HTERT RPE-1 (cell line): ENCODE data around the gene VGLL2.

ENCODE experiments used
- in situ Hi-C: fragments of 300-500 bp; cut with MboI; formaldehyde crosslinking; loops from 4 replicates; pipeline ENCODE4 v1.14.3; 2020; ENCODE audit warnings: low sequenced_read_pairs

The VGLL2 gene

GRCh38 chr6:117311726-117312125 is 46.4 kb downstream of the VGLL2 start:
- in situ Hi-C loops, result no loop called here

GRCh38 chr6:117317261-117317660 is 51.9 kb downstream of the VGLL2 start:
- in situ Hi-C loops, result no loop called here
